ENCODE results near the gene POLD1. TPM values are rescaled to one million over a fixed set of nuclear protein-coding genes. Genes with fewer than 3 reads are reported as not detected.

POLD1 gene
- total and polyA plus RNA-seq, 2 of the 13 experiments (the other 11 are each of a cell fraction or from before 2014, with no cell fraction given), result 17.4 to 54.0 TPM

DNA sequence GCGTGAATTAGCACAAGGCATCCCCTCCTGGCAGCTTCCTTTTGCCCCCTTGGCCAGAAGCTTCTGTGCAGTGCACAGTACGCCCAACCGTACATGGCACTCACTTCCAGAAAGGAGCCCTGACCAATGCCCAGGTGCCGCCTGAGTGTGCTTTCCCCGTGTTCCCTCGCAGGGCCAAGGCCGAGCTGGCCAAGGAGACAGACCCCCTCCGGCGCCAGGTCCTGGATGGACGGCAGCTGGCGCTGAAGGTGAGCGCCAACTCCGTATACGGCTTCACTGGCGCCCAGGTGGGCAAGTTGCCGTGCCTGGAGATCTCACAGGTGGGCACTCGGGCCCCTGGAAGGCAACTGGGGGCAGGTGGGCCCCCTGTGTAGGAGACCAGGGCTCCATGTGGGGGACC is 25.2 kb downstream of the POLD1 start:
- no peak for FAIRE-seq
- H3K27ac ChIP-seq (ENCODE audit: extremely low read length, insufficient read depth, low read length), result no peak overlapping the region
- no peak overlapping the region for H3K4me2 ChIP-seq (ENCODE audit: low read depth, low read length)
- intact Hi-C loops (cut with micrococcal nuclease; ENCODE audit: unreplicated experiment) (no loop called here), in situ Hi-C loops (cut with HindIII; ENCODE audit: extremely low pct_ligation_motif_present, low pct_unique_long_range_greater_than_20kb) (no loop called here)
- TF ChIP-seq ZNF441 (CRISPR knock-in tag; IDR thresholded peaks at IDR 0.05; ENCODE audit: borderline replicate concordance) (no peak), ZNF703 (CRISPR knock-in tag; IDR thresholded peaks at IDR 0.05; ENCODE audit: borderline replicate concordance) (no peak), ZMYM4 (CRISPR knock-in tag; IDR thresholded peaks at IDR 0.05) (no peak), ZNF83 (CRISPR knock-in tag; IDR thresholded peaks at IDR 0.05; ENCODE audit: borderline replicate concordance) (no peak), ETV5 (CRISPR knock-in tag; IDR thresholded peaks at IDR 0.05; ENCODE audit: borderline replicate concordance) (no peak), SALL2 (CRISPR knock-in tag; IDR thresholded peaks at IDR 0.05) (no peak), SMAD9 (CRISPR knock-in tag; IDR thresholded peaks at IDR 0.05) (no peak), SALL1 (CRISPR knock-in tag; IDR thresholded peaks at IDR 0.05) (no peak), ZSCAN21 (CRISPR knock-in tag; IDR thresholded peaks at IDR 0.05; ENCODE audit: borderline replicate concordance) (no peak), KDM3A (CRISPR knock-in tag; IDR thresholded peaks at IDR 0.05; ENCODE audit: low read depth) (no peak), ARHGAP35 (CRISPR knock-in tag; IDR thresholded peaks at IDR 0.05; ENCODE audit: borderline replicate concordance) (no peak), ZFP90 (CRISPR knock-in tag; IDR thresholded peaks at IDR 0.05; ENCODE audit: borderline replicate concordance) (no peak), FOXM1 (CRISPR knock-in tag; IDR thresholded peaks at IDR 0.05) (no peak), ZNF772 (CRISPR knock-in tag; IDR thresholded peaks at IDR 0.05) (no peak), CREBL2 (CRISPR knock-in tag; IDR thresholded peaks at IDR 0.05; ENCODE audit: borderline replicate concordance) (no peak)
- TF ChIP-seq, protein P1, sequence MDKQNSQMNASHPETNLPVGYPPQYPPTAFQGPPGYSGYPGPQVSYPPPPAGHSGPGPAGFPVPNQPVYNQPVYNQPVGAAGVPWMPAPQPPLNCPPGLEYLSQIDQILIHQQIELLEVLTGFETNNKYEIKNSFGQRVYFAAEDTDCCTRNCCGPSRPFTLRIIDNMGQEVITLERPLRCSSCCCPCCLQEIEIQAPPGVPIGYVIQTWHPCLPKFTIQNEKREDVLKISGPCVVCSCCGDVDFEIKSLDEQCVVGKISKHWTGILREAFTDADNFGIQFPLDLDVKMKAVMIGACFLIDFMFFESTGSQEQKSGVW (CRISPR knock-in tag; IDR thresholded peaks at IDR 0.05; ENCODE audit: borderline replicate concordance), result no peak
- TF ChIP-seq, protein P2, sequence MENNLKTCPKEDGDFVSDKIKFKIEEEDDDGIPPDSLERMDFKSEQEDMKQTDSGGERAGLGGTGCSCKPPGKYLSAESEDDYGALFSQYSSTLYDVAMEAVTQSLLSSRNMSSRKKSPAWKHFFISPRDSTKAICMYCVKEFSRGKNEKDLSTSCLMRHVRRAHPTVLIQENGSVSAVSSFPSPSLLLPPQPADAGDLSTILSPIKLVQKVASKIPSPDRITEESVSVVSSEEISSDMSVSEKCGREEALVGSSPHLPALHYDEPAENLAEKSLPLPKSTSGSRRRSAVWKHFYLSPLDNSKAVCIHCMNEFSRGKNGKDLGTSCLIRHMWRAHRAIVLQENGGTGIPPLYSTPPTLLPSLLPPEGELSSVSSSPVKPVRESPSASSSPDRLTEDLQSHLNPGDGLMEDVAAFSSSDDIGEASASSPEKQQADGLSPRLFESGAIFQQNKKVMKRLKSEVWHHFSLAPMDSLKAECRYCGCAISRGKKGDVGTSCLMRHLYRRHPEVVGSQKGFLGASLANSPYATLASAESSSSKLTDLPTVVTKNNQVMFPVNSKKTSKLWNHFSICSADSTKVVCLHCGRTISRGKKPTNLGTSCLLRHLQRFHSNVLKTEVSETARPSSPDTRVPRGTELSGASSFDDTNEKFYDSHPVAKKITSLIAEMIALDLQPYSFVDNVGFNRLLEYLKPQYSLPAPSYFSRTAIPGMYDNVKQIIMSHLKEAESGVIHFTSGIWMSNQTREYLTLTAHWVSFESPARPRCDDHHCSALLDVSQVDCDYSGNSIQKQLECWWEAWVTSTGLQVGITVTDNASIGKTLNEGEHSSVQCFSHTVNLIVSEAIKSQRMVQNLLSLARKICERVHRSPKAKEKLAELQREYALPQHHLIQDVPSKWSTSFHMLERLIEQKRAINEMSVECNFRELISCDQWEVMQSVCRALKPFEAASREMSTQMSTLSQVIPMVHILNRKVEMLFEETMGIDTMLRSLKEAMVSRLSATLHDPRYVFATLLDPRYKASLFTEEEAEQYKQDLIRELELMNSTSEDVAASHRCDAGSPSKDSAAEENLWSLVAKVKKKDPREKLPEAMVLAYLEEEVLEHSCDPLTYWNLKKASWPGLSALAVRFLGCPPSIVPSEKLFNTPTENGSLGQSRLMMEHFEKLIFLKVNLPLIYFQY (CRISPR knock-in tag; IDR thresholded peaks at IDR 0.05; ENCODE audit: borderline replicate concordance), result no peak
- TF ChIP-seq, protein P3, sequence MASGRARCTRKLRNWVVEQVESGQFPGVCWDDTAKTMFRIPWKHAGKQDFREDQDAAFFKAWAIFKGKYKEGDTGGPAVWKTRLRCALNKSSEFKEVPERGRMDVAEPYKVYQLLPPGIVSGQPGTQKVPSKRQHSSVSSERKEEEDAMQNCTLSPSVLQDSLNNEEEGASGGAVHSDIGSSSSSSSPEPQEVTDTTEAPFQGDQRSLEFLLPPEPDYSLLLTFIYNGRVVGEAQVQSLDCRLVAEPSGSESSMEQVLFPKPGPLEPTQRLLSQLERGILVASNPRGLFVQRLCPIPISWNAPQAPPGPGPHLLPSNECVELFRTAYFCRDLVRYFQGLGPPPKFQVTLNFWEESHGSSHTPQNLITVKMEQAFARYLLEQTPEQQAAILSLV (CRISPR knock-in tag; IDR thresholded peaks at IDR 0.05; ENCODE audit: borderline replicate concordance), result no peak
- TF ChIP-seq, protein P4, sequence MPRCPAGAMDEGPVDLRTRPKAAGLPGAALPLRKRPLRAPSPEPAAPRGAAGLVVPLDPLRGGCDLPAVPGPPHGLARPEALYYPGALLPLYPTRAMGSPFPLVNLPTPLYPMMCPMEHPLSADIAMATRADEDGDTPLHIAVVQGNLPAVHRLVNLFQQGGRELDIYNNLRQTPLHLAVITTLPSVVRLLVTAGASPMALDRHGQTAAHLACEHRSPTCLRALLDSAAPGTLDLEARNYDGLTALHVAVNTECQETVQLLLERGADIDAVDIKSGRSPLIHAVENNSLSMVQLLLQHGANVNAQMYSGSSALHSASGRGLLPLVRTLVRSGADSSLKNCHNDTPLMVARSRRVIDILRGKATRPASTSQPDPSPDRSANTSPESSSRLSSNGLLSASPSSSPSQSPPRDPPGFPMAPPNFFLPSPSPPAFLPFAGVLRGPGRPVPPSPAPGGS (CRISPR knock-in tag; IDR thresholded peaks at IDR 0.05), result no peak
- CTCF ChIA-PET (ENCODE audit: low intra/inter-chr PET ratio, low total read pairs), result no interaction called here
- no TSS peak for BruUV-seq (replicated peaks)
- no peaks in the 10 kb centered on the region for H3K9me3 ChIP-seq (ENCODE audit: low read length)
- no peak overlapping the region for H3K4me3 ChIP-seq (replicated peaks in 1 of 3; ENCODE audit: insufficient read depth in 1 of 3, low read depth in 2 of 3, low read length in 3 of 3)
- DNase-seq (ENCODE audit: low spot score), result no peak
- H3K4me1 ChIP-seq (ENCODE audit: insufficient read depth, low read length), result peaks cover 14% of the 10 kb centered on the region
- POLR2A ChIA-PET, result no interaction called here
- ATAC-seq, result no peak
- H3K27me3 ChIP-seq (ENCODE audit: control insufficient read depth in 1 of 2, insufficient read depth in 2 of 2, low read length in 2 of 2), result no peaks in the 10 kb centered on the region
- no peak overlapping the region for H3K9ac ChIP-seq (ENCODE audit: insufficient read depth, low read depth, low read length)
- WGBS (ENCODE audit: low lambda C conversion rate), result 100% methylated on average over 5 of the region's 17 CpGs
- no peaks in the 10 kb centered on the region for H4K20me1 ChIP-seq (ENCODE audit: insufficient read depth, low read length)
- no peak overlapping the region for H2AFZ ChIP-seq (ENCODE audit: low read length)
- peaks cover 11 to 20% of the 10 kb centered on the region in 2 experiments; a peak in 3 of 5 replicates for H3K36me3 ChIP-seq (replicated peaks in 1 of 2; ENCODE audit: control insufficient read depth in 1 of 2, insufficient read depth in 2 of 2, low read length in 2 of 2)
- no peaks in the 10 kb centered on the region for H3K79me2 ChIP-seq (ENCODE audit: insufficient read depth, low read length)

Data from HepG2 (cell line).